GM12874 (cell line): Measurements from ENCODE around the gene ACOX3.

Source experiments
- TF ChIP-seq, protein P1 (sequence below): IDR thresholded peaks from 2 replicates; pipeline ENCODE4 v1.5.1; 2011; ENCODE audit warnings: low read depth, mild to moderate bottlenecking, control low read depth, low read length, moderate library complexity; ENCODE audit not compliant: insufficient read depth

ACOX3 gene

DNA sequence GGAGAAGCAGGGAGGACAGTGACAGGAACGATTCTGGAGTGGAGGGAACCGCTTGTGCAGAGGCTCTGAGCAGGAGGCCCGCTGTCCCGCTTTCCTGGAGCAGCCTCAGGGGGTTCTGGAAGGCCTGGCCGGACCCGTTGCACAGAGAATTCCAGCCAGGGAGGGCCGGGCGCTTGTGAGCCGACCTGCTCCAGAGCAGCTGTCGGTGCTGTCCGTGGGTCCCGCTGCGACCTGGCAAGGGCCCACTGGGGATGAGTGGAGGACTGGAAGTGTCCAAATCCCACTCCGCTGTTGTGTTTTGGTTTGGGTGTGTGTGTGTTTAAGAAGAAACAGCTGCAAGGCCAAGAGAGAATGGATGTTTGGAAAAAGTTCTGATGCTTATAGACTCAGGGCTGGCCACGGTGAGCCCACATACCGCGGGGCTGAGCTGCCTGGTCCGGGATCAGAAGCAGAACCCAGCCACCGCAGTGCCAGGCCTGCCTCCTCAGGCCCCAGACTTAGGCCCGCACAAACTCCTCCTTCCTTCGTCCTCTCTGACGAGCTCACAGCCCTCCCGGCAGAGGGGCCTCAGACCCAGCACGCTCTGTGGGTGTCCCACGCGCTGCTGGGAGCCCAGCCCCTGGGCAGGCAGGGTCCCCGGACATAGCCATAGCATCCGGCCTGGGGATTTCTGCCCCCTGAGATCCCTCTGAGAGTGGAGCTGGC, 97.1 kb downstream of the ACOX3 start:
- TF ChIP-seq, protein P1, sequence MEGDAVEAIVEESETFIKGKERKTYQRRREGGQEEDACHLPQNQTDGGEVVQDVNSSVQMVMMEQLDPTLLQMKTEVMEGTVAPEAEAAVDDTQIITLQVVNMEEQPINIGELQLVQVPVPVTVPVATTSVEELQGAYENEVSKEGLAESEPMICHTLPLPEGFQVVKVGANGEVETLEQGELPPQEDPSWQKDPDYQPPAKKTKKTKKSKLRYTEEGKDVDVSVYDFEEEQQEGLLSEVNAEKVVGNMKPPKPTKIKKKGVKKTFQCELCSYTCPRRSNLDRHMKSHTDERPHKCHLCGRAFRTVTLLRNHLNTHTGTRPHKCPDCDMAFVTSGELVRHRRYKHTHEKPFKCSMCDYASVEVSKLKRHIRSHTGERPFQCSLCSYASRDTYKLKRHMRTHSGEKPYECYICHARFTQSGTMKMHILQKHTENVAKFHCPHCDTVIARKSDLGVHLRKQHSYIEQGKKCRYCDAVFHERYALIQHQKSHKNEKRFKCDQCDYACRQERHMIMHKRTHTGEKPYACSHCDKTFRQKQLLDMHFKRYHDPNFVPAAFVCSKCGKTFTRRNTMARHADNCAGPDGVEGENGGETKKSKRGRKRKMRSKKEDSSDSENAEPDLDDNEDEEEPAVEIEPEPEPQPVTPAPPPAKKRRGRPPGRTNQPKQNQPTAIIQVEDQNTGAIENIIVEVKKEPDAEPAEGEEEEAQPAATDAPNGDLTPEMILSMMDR = no peak

DNA sequence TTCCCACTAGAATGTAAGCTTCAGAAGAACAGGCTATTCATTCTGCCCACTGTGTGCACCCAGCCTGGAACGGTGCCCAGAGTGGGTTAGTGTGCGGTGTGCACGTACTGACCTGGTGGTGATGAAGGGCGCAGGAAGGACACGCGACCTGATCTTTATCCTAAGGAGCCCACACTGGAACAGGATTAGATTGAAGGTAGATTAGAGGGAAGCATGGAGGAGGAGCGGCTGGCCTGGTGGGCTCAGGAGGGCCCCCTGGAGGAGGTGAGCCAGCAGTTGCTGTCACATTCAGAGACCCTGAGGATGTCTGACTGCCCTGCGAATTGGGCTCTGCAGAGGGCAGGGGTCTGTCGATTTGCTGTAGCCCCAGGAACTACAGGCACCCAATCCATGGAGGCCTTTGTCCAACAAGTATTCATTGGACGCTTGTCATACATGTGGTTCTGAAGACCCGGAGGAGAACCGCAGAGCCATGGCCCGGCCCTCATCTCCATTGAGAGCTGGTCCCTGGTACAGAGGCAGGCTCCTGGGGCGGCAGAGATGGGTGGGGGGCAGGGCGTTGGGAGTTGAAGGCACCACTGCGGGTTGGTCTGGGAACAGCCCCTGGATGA, 97.8 kb downstream of the ACOX3 start:
- TF ChIP-seq, protein P1 = no peak

DNA sequence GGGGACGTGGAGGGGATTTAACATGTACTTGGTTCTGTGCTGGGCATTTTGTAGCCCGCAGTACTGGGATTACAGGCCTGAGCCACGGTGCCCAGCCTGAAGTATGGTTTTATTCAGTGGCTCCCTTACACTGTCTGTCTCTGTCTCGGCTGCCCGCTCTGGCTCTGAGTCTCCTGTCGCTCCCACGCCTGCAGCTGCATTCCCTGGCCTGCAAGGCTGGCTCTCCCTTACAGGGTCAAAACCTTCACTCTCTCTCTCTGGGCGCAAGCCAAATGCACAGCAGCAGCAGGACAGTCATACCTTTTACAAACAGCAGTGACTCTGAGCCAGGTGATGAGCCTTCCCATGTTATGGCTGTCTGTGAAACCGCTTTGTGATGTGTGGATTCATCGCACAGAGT, 98.8 kb downstream of the ACOX3 start:
- TF ChIP-seq, protein P1 = no peak

DNA sequence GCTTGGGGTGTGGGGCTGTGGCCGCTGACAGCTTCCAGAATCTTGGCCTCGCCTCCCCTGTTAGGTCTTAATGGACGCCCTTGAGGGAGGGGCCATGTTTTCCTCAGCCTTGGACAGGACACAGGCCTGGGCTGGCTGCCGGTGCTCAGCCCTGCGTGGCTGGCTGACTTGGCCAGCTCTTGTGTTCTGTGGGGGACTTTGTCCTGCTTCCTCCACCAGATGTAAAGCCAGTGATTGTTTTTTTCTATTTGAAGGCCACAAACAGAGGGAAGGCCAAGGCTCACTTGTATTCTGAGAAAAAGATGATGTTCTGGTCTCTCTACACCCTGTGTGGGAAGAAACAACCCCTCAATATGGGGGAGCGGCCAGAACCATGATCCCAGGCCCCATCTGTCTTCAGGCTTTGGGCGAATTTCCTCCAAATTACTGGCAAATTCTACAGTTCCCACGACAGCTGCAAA, 99.7 kb downstream of the ACOX3 start:
- TF ChIP-seq, protein P1 = no peak

DNA sequence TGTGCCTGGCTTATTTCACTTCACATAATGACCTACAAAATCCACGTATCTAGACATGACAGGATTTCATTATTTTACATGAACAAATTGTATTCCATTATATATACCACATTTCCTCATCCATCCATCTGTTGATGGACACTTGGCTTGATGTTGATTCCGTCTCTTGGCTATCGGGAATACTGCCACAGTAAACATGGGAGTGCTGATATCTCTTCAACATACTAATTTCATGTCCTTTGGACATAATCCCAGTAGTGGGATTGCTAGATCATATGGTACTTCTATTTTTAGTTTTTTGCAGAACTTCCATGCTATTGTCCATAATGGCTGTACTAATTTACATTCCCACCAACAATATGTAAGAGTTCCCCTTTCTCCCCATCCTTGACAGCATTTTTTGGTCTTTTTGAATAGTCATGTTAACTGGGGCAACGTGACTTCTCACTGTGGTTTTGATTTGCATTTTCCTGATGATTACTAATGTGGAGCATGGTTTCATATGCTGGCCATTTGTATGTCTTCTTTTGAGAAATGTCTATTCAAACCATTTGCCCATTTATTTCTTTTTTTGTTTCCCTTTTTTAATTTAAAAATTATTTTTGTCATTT, 102.1 kb downstream of the ACOX3 start:
- TF ChIP-seq, protein P1 = no peak

DNA sequence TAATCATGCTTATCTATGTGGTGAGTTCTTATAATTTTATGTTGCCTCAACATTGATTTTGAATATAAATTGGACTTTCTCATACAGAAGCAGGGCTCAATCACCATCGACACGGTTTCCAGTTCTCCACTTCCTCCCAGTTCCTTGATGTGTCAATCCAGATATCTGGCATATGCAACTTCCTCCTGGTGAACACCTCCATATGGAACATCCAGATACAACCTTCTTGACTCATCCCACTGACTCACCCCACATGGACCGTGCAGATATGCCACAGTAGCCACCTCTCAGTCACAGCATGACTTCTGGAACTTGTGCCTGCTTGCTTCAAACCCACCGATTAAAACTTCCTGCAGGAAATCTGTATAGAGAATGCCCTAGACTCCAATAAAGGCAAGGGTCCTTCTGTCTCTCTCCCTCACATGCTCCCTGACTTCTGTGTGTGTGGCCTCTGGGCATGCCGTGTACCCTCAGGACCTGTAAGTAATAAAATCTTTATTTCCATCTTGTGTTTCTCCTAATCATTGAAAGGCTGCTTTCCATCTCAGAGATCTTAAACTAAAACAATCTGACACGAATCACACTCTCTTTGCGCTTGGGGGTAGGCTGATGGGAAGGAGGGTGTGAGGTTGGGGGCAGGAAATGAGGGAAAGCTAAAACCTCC, 104.0 kb downstream of the ACOX3 start:
- TF ChIP-seq, protein P1 = no peak

DNA sequence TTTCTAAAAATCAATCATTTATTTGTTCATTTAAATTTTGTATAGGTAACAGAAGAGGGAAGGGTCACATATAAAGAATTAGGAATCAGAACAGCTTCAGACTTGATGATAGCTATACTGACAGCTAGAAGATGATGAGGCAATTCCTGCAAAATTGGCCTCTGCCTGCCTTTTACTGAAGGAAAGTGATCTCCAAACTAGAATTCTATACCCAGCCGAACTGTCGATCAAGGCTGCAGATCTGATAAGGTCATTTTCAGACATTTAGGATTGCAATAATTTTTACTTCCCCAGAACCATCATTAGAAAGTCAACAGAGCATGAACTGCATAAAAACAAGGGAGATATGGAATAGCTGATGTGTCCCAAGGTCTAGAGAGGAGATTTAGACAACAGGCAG, 104.7 kb downstream of the ACOX3 start:
- TF ChIP-seq, protein P1 = no peak
